A549 (cell line): ENCODE results near the gene ANKRD63. TPM values are rescaled to one million over a fixed set of nuclear protein-coding genes. Genes with fewer than 3 reads are reported as not detected.
A peak's percentile ranks its signal among the peaks of the same experiment; 100 is the strongest.

ENCODE experiments used
- ATAC-seq, 2 experiments: fragments of 200-7000 bp in 1 of 2; fragments of >200 bp in 1 of 2; cut with Nextera tagmentation in 1 of 2; cut with Tn5 transposase in 1 of 2; 3 replicates each; pipeline versions ENCODE4 v1.8.0 to v1.9.1; 2018 to 2020; ENCODE audit warnings: mild to moderate bottlenecking in 1 of 2, moderate library complexity in 1 of 2
- CTCF ChIA-PET: fragments of 300-600 bp; sonication (Branson Sonifier 250); formaldehyde crosslinking; extraction: SDS; loops from one replicate; lab custom pipeline; 2021; ENCODE audit warnings: antibody characterized with exemption, inconsistent platforms; lab: Yijun Ruan, JAX
- POLR2A ChIA-PET: fragments of 350-600 bp; formaldehyde crosslinking; extraction: SDS; loops from one replicate; lab custom pipeline; 2021; ENCODE audit warnings: antibody characterized with exemption, inconsistent platforms; lab: Yijun Ruan, JAX
- DNase-seq, 2 experiments: peaks; one replicate each; pipeline versions ENCODE4 v3.0.0 to v3.0.0-alpha.2; 2011 to 2016; ENCODE audit warnings: low read depth in 1 of 2, low spot score in 1 of 2
- FAIRE-seq: peaks from 2 replicates; lab custom pipeline; 2011; peaks lifted over from hg19 to GRCh38; lab: Jason Lieb, UNC
- H3K27ac ChIP-seq, 2 experiments: fragments of >200 bp; sonication (Bioruptor Twin); formaldehyde crosslinking; 3 replicates each; pipeline ENCODE4 v1.5.1; 2016 to 2017
- H3K4me1 ChIP-seq: fragments of >200 bp; sonication (Bioruptor Twin); formaldehyde crosslinking; 3 replicates; pipeline ENCODE4 v1.6.1; 2016
- H3K4me2 ChIP-seq: fragments of >200 bp; sonication (Bioruptor Twin); formaldehyde crosslinking; 3 replicates; pipeline ENCODE4 v1.6.1; 2016
- H3K4me3 ChIP-seq: fragments of >200 bp; sonication (Bioruptor Twin); formaldehyde crosslinking; 3 replicates; pipeline ENCODE4 v1.5.1; 2016
- H3K9me3 ChIP-seq: fragments of >200 bp; sonication (Bioruptor Twin); formaldehyde crosslinking; 3 replicates; pipeline ENCODE4 v1.6.1; 2016
- BHLHE40 ChIP-seq: IDR thresholded peaks from 2 replicates; pipeline ENCODE4 v1.6.1; 2012; ENCODE audit warnings: low read depth, low read length, inconsistent platforms
- CBX2 ChIP-seq: fragments of 200-600 bp; sonication (generic); IDR thresholded peaks from 2 replicates; pipeline ENCODE4 v1.6.1; 2016; ENCODE audit warnings: low read depth, mild to moderate bottlenecking, borderline replicate concordance
- CBX8 ChIP-seq: fragments of 200-600 bp; sonication (generic); IDR thresholded peaks from 2 replicates; pipeline ENCODE4 v1.6.1; 2016
- CEBPB ChIP-seq, 2 experiments: fragments of >200 bp in 1 of 2; sonication (Bioruptor Twin) in 1 of 2; formaldehyde crosslinking in 1 of 2; IDR thresholded peaks; 2 replicates each; pipeline ENCODE4 v1.6.1; 2012 to 2016
- CHD4 ChIP-seq: fragments of 200-600 bp; sonication (generic); IDR thresholded peaks from 2 replicates; pipeline ENCODE4 v1.6.1; 2016; ENCODE audit warnings: antibody characterized with exemption, mild to moderate bottlenecking, borderline replicate concordance
- E2F6 ChIP-seq: IDR thresholded peaks from 2 replicates; pipeline ENCODE4 v1.6.1; 2012; ENCODE audit warnings: low read depth, borderline replicate concordance
- EHF ChIP-seq: fragments of 250-450 bp; sonication (Bioruptor Pico); IDR thresholded peaks from 2 replicates; pipeline ENCODE4 v1.5.0; 2020; ENCODE audit warnings: mild to moderate bottlenecking
- ELK1 ChIP-seq: fragments of 150-350 bp; IDR thresholded peaks from 2 replicates; pipeline ENCODE4 v1.6.1; 2014; ENCODE audit warnings: low read depth, mild to moderate bottlenecking, low read length
- EP300 ChIP-seq, 2 experiments: fragments of >200 bp; sonication (Bioruptor Twin); formaldehyde crosslinking; IDR thresholded peaks; 2 replicates in 1 of 2; 3 replicates in 1 of 2; pipeline ENCODE4 v1.6.1; 2016 to 2017
- FOSB ChIP-seq: fragments of 250-450 bp; sonication (Bioruptor Pico); IDR thresholded peaks from 2 replicates; pipeline ENCODE4 v1.5.0; 2020; ENCODE audit warnings: mild to moderate bottlenecking, moderate library complexity
- FOSL2 ChIP-seq, 2 experiments: fragments of 450-650 bp in 1 of 2; fragments of >200 bp in 1 of 2; sonication (Bioruptor Twin) in 1 of 2; formaldehyde crosslinking; IDR thresholded peaks; 2 replicates each; pipeline versions ENCODE4 v1.5.0 to v1.6.1; 2016 to 2020; ENCODE audit warnings: mild to moderate bottlenecking in 1 of 2, moderate library complexity in 1 of 2
- FOXS1 ChIP-seq: fragments of 250-450 bp; sonication (Bioruptor Pico); IDR thresholded peaks from 2 replicates; pipeline ENCODE4 v1.5.0; 2020; ENCODE audit warnings: mild to moderate bottlenecking, moderate library complexity
- HOXA7 ChIP-seq: fragments of 250-450 bp; sonication (Bioruptor Pico); IDR thresholded peaks from 2 replicates; pipeline ENCODE4 v1.5.0; 2020; ENCODE audit warnings: mild to moderate bottlenecking, moderate library complexity
- HOXB13 ChIP-seq: fragments of 250-450 bp; sonication (Bioruptor Pico); IDR thresholded peaks from 2 replicates; pipeline ENCODE4 v1.5.0; 2020; ENCODE audit warnings: low read depth, mild to moderate bottlenecking, moderate library complexity
- JUNB ChIP-seq: fragments of >200 bp; sonication (Bioruptor Twin); formaldehyde crosslinking; IDR thresholded peaks from 2 replicates; pipeline ENCODE4 v1.6.1; 2016
- MAX ChIP-seq: IDR thresholded peaks from 2 replicates; pipeline ENCODE4 v1.6.1; 2012
- MAZ ChIP-seq: fragments of 150-350 bp; IDR thresholded peaks from 2 replicates; pipeline ENCODE4 v1.6.1; 2014; ENCODE audit warnings: antibody characterized with exemption, low read depth, low read length, borderline replicate concordance
- NPAS2 ChIP-seq: fragments of 250-450 bp; sonication (Bioruptor Pico); IDR thresholded peaks from 2 replicates; pipeline ENCODE4 v1.8.0; 2022; ENCODE audit warnings: mild to moderate bottlenecking, moderate library complexity, borderline replicate concordance
- RFX5 ChIP-seq: fragments of 450-650 bp; IDR thresholded peaks from 2 replicates; pipeline ENCODE4 v1.7.1; 2014; ENCODE audit warnings: antibody characterized with exemption, mild to moderate bottlenecking, moderate library complexity
- RNF2 ChIP-seq: fragments of 200-600 bp; sonication (generic); IDR thresholded peaks from 2 replicates; pipeline ENCODE4 v1.6.1; 2016; ENCODE audit warnings: low read depth, mild to moderate bottlenecking, antibody characterized with exemption, moderate library complexity, borderline replicate concordance
- TP53 ChIP-seq: fragments of 250-450 bp; sonication (Bioruptor Pico); IDR thresholded peaks from 2 replicates; pipeline ENCODE4 v1.5.0; 2021; ENCODE audit warnings: mild to moderate bottlenecking, moderate library complexity
- ZNF302 ChIP-seq: fragments of 250-450 bp; sonication (Bioruptor Pico); IDR thresholded peaks from 2 replicates; pipeline ENCODE4 v1.9.0; 2021; ENCODE audit warnings: inconsistent platforms, mild to moderate bottlenecking, moderate library complexity
- WGBS: methylation state at CpG from one replicate; pipeline ENCODE4 v1.1.6; 2017; ENCODE audit errors: missing lambda C conversion rate; 5-methylcytosine and 5-hydroxymethylcytosine counted together
- polyA plus RNA-seq, 4 experiments: library from polyadenylated mRNA; depleted of rRNA in 3 of 4; stranded (reverse); fragments of >200 nt; fragmentation: RNase III in 1 of 4; extraction: RNeasy Plus Mini Kit Qiagen cat#74134 plus additional on column Dnase treatment in 1 of 4; gene quantifications; 2 replicates in 3 of 4; 3 replicates in 1 of 4; pipeline ENCODE4 v1.2.3, GENCODE V29; 2011 to 2017
- TF ChIP-seq, protein P1 (sequence below): fragments of >200 bp; sonication (Bioruptor Twin); formaldehyde crosslinking; IDR thresholded peaks from 3 replicates; pipeline ENCODE4 v1.5.1; 2016
- TF ChIP-seq, protein P2 (sequence below): fragments of 250-450 bp; sonication (Bioruptor Pico); IDR thresholded peaks from 2 replicates; pipeline ENCODE4 v1.5.0; 2020; ENCODE audit warnings: low read depth, mild to moderate bottlenecking, moderate library complexity
- TF ChIP-seq, protein P3 (sequence below): fragments of 450-650 bp; IDR thresholded peaks from 2 replicates; pipeline ENCODE4 v1.6.1; 2014; ENCODE audit warnings: antibody characterized with exemption

Gene ANKRD63
- polyA plus RNA-seq, 2 of the 4 experiments (the other 2 are of a cell fraction) = 0.25 TPM; not detected in 1

DNA sequence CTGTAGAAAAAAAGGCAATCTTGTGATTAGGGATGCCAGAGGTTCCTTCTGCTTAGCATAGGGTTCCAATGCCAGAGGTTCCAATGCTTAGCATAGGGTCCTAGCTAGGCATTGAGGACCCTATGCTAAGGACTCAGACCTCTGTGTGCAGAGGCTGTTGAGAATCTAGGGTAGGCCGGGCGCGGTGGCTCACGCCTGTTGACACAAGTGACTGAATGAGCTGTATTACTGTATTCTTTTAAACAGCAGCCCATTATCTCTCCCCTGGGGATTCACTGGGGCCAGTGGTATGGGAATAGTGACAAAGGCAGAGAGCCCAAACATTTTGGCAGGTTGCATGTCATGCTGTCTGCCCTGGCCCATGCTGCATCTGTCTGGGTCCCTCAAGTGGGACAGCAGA lies 27.8 kb downstream of the ANKRD63 start (continued):
- no peak for TF ChIP-seq ELK1
- no peak for TF ChIP-seq CBX2
- no peak for TF ChIP-seq CBX8
- no peak for TF ChIP-seq ZNF302
- no peak for TF ChIP-seq HOXB13
- no peak for TF ChIP-seq TP53 (CRISPR knock-in tag)
- TF ChIP-seq CHD4 = no peak
- TF ChIP-seq E2F6 = no peak
- TF ChIP-seq MAZ = no peak

- H3K4me1 ChIP-seq = peaks cover 5% of the 10 kb centered on the region; the same call in 1 of the 3 replicates
- no peak for FAIRE-seq
- H3K9me3 ChIP-seq = no peaks in the 10 kb centered on the region
- ATAC-seq = no peak
- H3K4me3 ChIP-seq = no peak overlapping the region
- ChIA-PET CTCF (interaction anchor here (1.0 to 19.1 kb wide), 6 partner anchors 8 to 84 kb away, joined by 3 to 248 read pairs (median 8); partner anchors contain the start of gene PAK6), POLR2A (no interaction called here)
- 79% methylated on average over 3 of the region's 3 CpGs for WGBS
- DNase-seq = no peak
- H3K27ac ChIP-seq = no peak overlapping the region
- TF ChIP-seq JUNB = no peak
- TF ChIP-seq MAX = no peak
- TF ChIP-seq FOXS1 (CRISPR knock-in tag) = no peak
- no peak for TF ChIP-seq BHLHE40
- no peak for TF ChIP-seq RFX5
- TF ChIP-seq FOSL2 (IDR thresholded peaks at IDR 0.05) = no peak
- TF ChIP-seq FOSL2 (CRISPR knock-in tag; IDR thresholded peaks at IDR 0.05) = no peak
- no peak for TF ChIP-seq ZNF302
- no peak for TF ChIP-seq RNF2
- no peak overlapping the region for H3K4me2 ChIP-seq
Measured at GRCh38 chr15:40254452-40254851, 28.4 kb downstream of the ANKRD63 start.

DNA sequence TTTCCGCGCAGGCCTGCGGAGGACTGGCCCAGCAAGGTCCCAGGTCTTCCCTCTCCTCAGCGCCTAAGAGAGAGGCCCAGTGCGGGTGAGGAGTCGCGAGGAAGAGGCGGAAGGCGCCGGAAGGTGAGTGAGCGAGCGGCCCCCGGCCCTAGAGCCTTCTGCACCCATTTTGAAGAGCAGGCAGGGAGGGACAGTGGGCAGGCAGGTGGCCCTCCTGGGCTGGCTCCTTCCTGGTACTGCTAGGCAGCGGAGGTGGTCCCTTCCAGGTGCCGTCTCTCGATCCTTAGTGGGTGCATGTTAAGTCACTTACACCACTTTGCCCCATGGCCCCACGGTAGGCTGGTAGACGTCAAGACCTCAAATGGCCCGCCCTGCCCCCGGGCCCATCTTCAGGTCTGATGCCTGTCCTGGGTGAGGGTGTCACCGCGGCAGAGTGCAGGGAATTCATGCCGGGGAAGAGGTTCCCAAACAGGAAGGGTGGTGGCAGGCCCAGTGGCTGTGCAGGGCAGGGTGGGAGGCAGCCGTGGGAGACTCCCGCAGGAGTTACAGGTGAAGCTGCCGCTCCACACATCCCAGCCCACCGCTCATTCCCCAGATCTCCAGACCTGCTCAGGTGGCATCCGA lies 29.6 kb downstream of the ANKRD63 start:
- WGBS = 87% methylated on average over 17 of the region's 28 CpGs
- Histone ChIP-seq H3K9me3 (no peaks in the 10 kb centered on the region), H3K4me1 (peaks cover 4% of the 10 kb centered on the region; the same call in 1 of the 3 replicates), H3K4me2 (peak overlapping the region; percentile 44; the same call in 2 of the 3 replicates), H3K4me3 (no peak overlapping the region), H3K27ac (no peak overlapping the region)
- POLR2A ChIA-PET = no interaction called here
- DNase-seq (no peak), ATAC-seq (no peak), FAIRE-seq (no peak)
- TF ChIP-seq HOXA7 (no peak), FOSB (no peak)
- CTCF ChIA-PET = interaction anchor here (2.5 to 19.1 kb wide), 2 partner anchors 11 to 22 kb away, joined by 10 to 248 read pairs; no protein-coding TSS in a partner anchor

DNA sequence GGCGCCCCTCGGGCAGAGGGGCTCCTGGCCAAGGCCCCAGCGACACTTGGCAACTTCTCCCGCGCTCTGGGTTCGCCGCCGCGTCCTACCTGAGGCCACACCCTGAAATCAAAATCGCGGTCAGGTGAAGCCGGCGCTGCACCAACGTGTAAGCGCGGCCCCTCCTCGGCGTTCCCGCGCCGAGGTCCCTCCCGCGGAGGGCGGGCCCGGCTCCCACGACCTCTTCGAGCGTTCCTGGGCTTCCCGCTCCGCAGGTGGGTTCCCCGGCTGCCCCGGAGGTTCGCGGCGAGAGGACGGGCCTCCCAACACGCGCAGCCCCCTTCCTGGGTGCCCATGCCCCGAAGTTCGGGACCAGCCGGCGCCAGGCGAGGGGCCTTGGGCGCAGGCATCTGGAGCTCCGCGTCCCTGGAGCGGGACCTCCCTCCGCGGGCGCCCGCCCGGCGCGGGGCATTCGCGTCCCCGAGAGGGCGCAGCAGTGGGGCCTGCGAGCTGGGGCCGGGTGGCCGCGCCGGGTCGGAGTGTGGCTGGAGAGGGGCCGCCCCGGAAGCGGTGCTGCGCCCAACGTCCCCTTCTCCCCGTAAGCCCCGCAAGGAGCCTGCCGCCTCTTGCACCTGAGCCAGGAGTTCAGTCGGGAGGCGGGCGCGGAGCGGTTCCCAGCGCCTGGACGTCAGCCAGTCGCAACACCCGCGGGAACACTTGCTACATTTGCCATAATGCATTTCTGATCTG lies 30.3 kb downstream of the ANKRD63 start:
- ChIA-PET POLR2A (no interaction called here), CTCF (interaction anchor here (19.1 kb wide), 1 partner anchor 23 kb away, joined by 248 read pairs; no protein-coding TSS in a partner anchor)
- H3K4me3 ChIP-seq = peak overlapping the region; percentile 24; the same call in 1 of the 3 replicates
- no peaks in the 10 kb centered on the region for H3K9me3 ChIP-seq
- peak overlapping the region in 1 of 2 experiments; percentile 46; a peak in 1 of 6 replicates for H3K27ac ChIP-seq
- peak overlapping the region; percentile 44; the same call in 2 of the 3 replicates for H3K4me2 ChIP-seq
- H3K4me1 ChIP-seq = no peaks in the 10 kb centered on the region
- DNase-seq (no peak), ATAC-seq (no peak; a peak in 2 of 6 replicates), FAIRE-seq (no peak)
- 59% methylated on average over 23 of the region's 82 CpGs for WGBS
- TF ChIP-seq EP300 (IDR thresholded peaks at IDR 0.05) = no peak
- no peak for TF ChIP-seq RNF2
- no peak for TF ChIP-seq NPAS2 (CRISPR knock-in tag)
- TF ChIP-seq CEBPB (IDR thresholded peaks at IDR 0.05) = no peak
- TF ChIP-seq TP53 (CRISPR knock-in tag) = no peak
- TF ChIP-seq MAZ = no peak
- TF ChIP-seq, protein P1, sequence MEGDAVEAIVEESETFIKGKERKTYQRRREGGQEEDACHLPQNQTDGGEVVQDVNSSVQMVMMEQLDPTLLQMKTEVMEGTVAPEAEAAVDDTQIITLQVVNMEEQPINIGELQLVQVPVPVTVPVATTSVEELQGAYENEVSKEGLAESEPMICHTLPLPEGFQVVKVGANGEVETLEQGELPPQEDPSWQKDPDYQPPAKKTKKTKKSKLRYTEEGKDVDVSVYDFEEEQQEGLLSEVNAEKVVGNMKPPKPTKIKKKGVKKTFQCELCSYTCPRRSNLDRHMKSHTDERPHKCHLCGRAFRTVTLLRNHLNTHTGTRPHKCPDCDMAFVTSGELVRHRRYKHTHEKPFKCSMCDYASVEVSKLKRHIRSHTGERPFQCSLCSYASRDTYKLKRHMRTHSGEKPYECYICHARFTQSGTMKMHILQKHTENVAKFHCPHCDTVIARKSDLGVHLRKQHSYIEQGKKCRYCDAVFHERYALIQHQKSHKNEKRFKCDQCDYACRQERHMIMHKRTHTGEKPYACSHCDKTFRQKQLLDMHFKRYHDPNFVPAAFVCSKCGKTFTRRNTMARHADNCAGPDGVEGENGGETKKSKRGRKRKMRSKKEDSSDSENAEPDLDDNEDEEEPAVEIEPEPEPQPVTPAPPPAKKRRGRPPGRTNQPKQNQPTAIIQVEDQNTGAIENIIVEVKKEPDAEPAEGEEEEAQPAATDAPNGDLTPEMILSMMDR = no peak
- TF ChIP-seq, protein P2, sequence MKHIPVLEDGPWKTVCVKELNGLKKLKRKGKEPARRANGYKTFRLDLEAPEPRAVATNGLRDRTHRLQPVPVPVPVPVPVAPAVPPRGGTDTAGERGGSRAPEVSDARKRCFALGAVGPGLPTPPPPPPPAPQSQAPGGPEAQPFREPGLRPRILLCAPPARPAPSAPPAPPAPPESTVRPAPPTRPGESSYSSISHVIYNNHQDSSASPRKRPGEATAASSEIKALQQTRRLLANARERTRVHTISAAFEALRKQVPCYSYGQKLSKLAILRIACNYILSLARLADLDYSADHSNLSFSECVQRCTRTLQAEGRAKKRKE (CRISPR knock-in tag) = no peak
- no peak for TF ChIP-seq EHF (CRISPR knock-in tag)
- TF ChIP-seq, protein P3, sequence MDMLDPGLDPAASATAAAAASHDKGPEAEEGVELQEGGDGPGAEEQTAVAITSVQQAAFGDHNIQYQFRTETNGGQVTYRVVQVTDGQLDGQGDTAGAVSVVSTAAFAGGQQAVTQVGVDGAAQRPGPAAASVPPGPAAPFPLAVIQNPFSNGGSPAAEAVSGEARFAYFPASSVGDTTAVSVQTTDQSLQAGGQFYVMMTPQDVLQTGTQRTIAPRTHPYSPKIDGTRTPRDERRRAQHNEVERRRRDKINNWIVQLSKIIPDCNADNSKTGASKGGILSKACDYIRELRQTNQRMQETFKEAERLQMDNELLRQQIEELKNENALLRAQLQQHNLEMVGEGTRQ = no peak
